ENCODE data around the gene LDLRAD2.
"Not testable (repeated sequence)": the region's sequence is repeated elsewhere in the genome, so short reads cannot be mapped to it uniquely, and the experiment has no call there.

LDLRAD2 gene, protein sequence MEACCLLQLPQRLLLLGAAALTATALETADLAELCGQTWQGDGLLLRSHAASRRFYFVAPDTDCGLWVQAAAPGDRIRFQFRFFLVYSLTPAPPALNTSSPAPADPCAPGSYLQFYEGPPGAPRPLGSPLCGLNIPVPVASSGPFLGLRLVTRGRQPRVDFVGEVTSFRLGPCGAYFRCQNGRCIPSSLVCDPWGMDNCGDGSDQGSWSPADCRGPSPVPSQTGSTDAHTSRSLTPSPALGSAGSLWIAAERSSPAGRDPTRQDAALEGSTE

DNA sequence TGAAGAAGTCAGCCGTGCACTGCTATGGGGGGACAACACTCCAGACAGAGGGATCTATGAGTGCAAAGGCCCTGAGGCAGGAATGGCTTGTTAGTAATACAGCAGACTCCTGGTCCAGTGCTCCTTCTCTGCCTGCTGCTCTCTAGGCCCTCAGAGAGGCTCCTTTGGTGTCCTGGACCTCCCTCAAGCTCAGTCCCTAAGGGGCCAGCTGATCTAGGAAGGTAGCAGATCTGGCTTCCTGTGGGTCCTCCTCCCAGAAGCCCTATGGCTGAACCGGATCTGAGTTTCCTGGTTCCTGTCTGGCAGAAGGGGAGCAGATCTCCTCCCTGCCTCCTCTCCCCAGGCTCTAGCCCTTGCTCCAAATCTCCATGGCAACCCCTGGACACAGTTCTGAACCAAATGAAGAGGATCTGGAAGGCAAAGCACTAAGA is at the start of gene LDLRAD2:
Gene LDLRAD2, plus strand, starts transcription at position 391 of the 431 bp plus-strand sequence. CDS start 187 bp downstream, outside the sequence.
- peak; percentile 16 for DNase-seq (ENCODE audit: low spot score)
- TF ChIP-seq, protein P1, sequence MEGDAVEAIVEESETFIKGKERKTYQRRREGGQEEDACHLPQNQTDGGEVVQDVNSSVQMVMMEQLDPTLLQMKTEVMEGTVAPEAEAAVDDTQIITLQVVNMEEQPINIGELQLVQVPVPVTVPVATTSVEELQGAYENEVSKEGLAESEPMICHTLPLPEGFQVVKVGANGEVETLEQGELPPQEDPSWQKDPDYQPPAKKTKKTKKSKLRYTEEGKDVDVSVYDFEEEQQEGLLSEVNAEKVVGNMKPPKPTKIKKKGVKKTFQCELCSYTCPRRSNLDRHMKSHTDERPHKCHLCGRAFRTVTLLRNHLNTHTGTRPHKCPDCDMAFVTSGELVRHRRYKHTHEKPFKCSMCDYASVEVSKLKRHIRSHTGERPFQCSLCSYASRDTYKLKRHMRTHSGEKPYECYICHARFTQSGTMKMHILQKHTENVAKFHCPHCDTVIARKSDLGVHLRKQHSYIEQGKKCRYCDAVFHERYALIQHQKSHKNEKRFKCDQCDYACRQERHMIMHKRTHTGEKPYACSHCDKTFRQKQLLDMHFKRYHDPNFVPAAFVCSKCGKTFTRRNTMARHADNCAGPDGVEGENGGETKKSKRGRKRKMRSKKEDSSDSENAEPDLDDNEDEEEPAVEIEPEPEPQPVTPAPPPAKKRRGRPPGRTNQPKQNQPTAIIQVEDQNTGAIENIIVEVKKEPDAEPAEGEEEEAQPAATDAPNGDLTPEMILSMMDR (IDR thresholded peaks at IDR 0.05; ENCODE audit: borderline replicate concordance, control extremely low read depth, extremely low read depth, insufficient read depth, missing control alignments) = no peak
- in situ Hi-C loops (cut with MboI; ENCODE audit: low sequenced_read_pairs, unreplicated experiment) = no loop called here

DNA sequence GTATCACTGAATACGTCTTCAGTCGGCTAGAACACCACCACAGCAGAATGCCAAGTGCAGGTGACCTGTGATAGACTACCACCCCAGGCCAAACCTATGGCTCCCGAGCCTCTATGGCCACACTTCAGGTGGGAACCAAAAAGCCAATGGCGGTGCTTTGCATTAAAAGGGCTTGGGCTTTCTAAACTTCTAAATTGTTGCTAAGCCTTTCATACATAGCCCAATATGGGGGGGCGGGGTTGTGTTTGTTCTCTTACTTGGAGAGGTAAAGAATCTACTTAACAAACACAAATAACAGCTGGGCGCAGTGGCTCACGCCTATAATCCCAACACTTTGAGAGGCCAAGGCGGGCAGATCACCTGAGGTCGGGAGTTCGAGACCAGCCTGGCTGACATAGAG is 48.8 kb upstream of the LDLRAD2 start:
- TF ChIP-seq, protein P1 (IDR thresholded peaks at IDR 0.05; ENCODE audit: borderline replicate concordance, control extremely low read depth, extremely low read depth, insufficient read depth, missing control alignments) = no peak
- in situ Hi-C loops (cut with MboI; ENCODE audit: low sequenced_read_pairs, unreplicated experiment) = no loop called here
- no peak for DNase-seq (ENCODE audit: low spot score)

DNA sequence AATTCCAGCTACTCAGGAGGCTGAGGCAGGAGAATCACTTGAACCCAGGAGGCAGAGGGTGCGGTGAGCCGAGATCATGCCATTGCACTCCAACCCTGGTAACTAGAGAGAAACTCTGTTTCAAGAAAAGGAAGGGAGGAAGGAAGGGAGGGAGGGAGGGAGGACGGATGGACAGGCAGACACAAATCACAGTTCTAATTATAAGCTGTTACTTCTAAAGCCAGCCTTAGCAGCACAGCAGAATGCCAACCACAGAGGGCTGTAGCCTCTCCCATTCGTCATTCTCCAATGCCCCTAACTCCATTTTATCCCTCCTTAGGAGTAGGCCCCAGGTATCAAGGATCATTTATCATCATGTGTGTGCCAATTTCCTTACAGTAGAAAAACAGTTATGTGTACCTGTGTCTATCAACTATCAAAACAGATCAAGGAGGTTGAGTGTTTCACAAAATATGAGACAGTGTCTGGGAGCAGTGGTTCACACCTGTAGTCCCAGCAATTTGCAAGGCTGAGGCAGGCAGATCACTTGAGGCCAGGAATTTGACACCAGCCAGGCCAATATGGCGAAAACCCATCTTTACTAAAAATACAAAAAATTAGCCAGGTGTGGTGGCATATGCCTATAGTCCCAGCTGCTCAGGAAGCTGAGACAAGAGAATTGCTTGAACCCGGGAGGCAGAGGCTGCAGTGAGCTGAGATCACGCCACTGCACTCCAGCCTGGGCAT is 48.2 kb upstream of the LDLRAD2 start:
- no peak for DNase-seq (ENCODE audit: low spot score)
- in situ Hi-C loops (cut with MboI; ENCODE audit: low sequenced_read_pairs, unreplicated experiment) = no loop called here
- TF ChIP-seq, protein P1 (IDR thresholded peaks at IDR 0.05; ENCODE audit: borderline replicate concordance, control extremely low read depth, extremely low read depth, insufficient read depth, missing control alignments) = no peak

DNA sequence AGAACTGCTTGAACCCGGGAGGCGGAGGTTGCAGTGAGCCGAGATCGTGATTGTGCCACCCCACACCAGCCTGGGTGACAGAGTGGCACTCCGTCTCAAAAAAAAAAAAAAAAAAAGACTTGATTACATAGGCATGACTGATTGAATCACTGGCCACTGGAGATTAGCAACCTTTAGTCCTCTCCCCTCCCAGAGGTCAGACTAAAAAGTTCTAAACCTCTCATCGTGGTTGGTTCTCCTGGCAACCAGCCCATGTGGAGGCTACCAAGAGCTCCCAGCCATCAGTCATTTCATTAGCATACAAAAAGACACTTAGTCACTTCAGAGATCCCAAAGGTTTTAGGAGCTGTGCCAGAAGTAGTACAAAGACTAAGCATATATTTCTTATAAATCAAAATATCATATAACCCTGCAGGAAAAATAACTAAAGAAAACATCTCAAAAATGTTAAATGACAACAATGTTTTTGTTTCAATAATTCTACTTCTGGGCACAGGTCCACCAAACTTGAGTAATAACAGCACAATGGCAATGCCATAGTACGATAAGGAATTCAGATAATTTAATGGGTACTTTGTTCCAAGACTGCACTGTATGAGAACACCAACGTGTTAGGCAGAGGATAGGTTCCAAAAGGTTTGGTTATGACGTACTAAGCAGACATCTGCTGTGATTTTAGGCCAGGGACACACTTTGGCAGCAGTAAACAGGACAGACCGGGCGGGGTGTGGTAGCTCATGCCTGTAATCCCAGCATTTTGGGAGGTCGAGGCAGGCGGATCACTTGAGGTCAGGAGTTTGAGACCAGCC is 47.2 kb upstream of the LDLRAD2 start:
- TF ChIP-seq, protein P1 (IDR thresholded peaks at IDR 0.05; ENCODE audit: borderline replicate concordance, control extremely low read depth, extremely low read depth, insufficient read depth, missing control alignments) = no peak

DNA sequence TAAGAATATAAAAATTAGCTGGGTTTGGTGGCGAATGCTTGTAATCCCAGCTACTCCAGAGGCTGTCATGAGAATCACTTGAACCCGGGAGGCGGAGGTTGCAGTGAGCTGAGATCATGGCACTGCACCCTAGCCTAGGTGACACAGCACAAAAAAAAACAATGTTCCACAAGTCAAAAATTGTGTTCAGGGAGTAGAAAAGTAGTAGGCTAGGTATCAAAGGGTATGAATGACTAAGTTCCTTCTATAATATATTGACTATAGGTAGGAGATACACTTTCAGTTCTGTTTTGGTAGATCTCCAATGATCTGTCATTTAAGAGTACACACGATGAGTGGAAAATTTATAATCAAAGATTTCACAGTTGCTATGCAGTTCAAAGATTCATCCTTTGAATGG is 45.9 kb upstream of the LDLRAD2 start:
- TF ChIP-seq, protein P1 (IDR thresholded peaks at IDR 0.05; ENCODE audit: borderline replicate concordance, control extremely low read depth, extremely low read depth, insufficient read depth, missing control alignments) = no peak
- in situ Hi-C loops (cut with MboI; ENCODE audit: low sequenced_read_pairs, unreplicated experiment) = no loop called here
- peak; percentile 39 for DNase-seq (ENCODE audit: low spot score)

More for the DNA sequence above, 47.2 kb upstream of the LDLRAD2 start:
- no peak for DNase-seq (ENCODE audit: low spot score)
- in situ Hi-C loops (cut with MboI; ENCODE audit: low sequenced_read_pairs, unreplicated experiment) = no loop called here

DNA sequence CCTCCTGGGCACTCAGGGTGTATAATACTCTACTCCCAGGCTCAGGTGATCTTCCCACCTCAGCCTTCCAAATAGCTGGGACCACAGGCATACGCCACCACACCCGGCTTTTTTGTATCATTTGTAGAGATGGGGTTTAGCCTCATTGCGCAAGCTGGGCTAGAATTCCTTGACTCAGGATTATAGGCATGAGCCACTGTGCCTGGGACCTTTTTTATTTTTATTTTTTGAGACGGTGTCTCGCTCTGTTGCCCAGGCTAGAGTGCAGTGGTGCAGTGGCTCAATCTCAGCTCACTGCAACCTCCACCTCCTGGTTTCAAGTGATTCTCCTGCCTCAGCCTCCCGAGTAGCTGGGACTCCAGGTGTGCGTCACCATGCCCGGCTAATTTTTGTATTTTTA is 45.0 kb upstream of the LDLRAD2 start:
- in situ Hi-C loops (cut with MboI; ENCODE audit: low sequenced_read_pairs, unreplicated experiment); DNase-seq (ENCODE audit: low spot score): not testable (repeated sequence)

Data from GM13976 (cell line).